G401 (cell line): ENCODE data around the gene GPR180. TPM values are rescaled to one million over a fixed set of nuclear protein-coding genes. Genes with fewer than 3 reads are reported as not detected.

Source experiments
- DNase-seq: peaks from one replicate; pipeline ENCODE4 v3.0.0-alpha.2; 2015; ENCODE audit warnings: low spot score
- in situ Hi-C: cut with HindIII; loops from 2 replicates; pipeline ENCODE4 v1.10.0; 2016; ENCODE audit warnings: low sequenced_read_pairs, mixed read lengths
- total RNA-seq: library from RNA; depleted of rRNA; stranded (reverse); fragments of >200 nt; shearing (Covaris generic); gene quantifications from 2 replicates; pipeline ENCODE4 v1.2.3, GENCODE V29; 2014; rRNA removed

The GPR180 gene
- total RNA-seq, 1 experiment from 2014 or later = 7.9 TPM

- in situ Hi-C loops = no loop called here
- peak; percentile 9 for DNase-seq
These were observed 73.1 kb downstream of the GPR180 start for GRCh38 chr13:94674609-94675348.

GRCh38 chr13:94677799-94678198 lies 76.1 kb downstream of the GPR180 start:
- in situ Hi-C loops = no loop called here
- no peak for DNase-seq

- no peak for DNase-seq
- in situ Hi-C loops = no loop called here
These were observed 77.2 kb downstream of the GPR180 start for GRCh38 chr13:94678845-94679244.

- no peak for DNase-seq
- in situ Hi-C loops = no loop called here
These were observed 78.0 kb downstream of the GPR180 start for GRCh38 chr13:94679614-94680013.

- no peak for DNase-seq
- in situ Hi-C loops = no loop called here
These were observed 80.6 kb downstream of the GPR180 start for GRCh38 chr13:94682229-94682628.

GRCh38 chr13:94683409-94683808 lies 81.8 kb downstream of the GPR180 start:
- no peak for DNase-seq
- in situ Hi-C loops = no loop called here

Other genes starting within 250 kb of the GPR180 start
- gene DCT, start 122.2 kb upstream of the GPR180 start, total RNA-seq = 0.47 TPM in 1 of 2 replicates, not detected in the other
- gene TGDS, start 5.7 kb upstream of the GPR180 start, total RNA-seq = 20.4 and 34.4 TPM in 2 replicates
- gene SOX21, start 110.7 kb downstream of the GPR180 start, total RNA-seq = not detected in 2 replicates